ENCODE data around the gene MSANTD1.

Gene MSANTD1

GRCh38 chr4:3206439-3207100 lies 42.4 kb upstream of the MSANTD1 start:
- no peak for DNase-seq (ENCODE audit: insufficient read length, low spot score)
- no peak for TF ChIP-seq POLR2A (IDR thresholded peaks at IDR 0.05; ENCODE audit: low read depth, low read length)
- TF ChIP-seq TAF1 (IDR thresholded peaks at IDR 0.05; ENCODE audit: low read depth, low read length), result no peak
- TF ChIP-seq POU2F2 (IDR thresholded peaks at IDR 0.05; ENCODE audit: low read depth, low read length), result no peak
- TF ChIP-seq PAX5 (IDR thresholded peaks at IDR 0.05; ENCODE audit: insufficient read depth, low read length, severe bottlenecking), result no peak
- TF ChIP-seq POLR2AphosphoS5 (IDR thresholded peaks at IDR 0.05; ENCODE audit: low read depth, low read length), result no peak
- no peak for TF ChIP-seq SPI1 (IDR thresholded peaks at IDR 0.05; ENCODE audit: low read depth, low read length)
- FAIRE-seq, result no peak

DNA sequence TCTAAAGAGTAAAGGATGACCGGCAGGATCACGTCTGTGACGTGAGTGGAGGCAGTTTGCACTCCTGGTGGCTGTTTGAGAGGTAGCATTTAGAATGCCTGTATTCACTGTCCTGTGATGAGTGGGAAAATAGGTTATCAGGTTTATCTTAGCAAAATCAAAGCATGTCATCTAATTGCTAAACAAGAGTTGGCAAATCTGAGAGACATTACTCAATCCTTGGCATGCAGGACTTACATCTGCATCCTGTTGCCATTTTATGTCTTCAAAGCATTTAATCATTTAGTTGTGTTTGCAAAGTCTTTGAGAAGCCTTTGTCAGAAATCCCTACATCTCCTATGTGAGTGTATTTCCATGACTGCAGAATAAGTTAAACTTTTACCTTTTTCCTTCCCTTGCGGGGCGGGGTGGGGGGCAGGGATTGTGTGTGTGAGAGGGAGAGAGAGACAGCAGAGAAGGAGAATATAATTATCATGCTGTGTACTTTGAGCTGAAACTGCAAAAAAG lies 41.4 kb upstream of the MSANTD1 start:
- DNase-seq (ENCODE audit: insufficient read length, low spot score), result no peak
- FAIRE-seq, result peak; percentile 50

GRCh38 chr4:3208826-3209225 lies 40.1 kb upstream of the MSANTD1 start:
- TF ChIP-seq POLR2AphosphoS5 (IDR thresholded peaks at IDR 0.05; ENCODE audit: low read depth, low read length), result no peak
- no peak for TF ChIP-seq POLR2A (IDR thresholded peaks at IDR 0.05; ENCODE audit: low read depth, low read length)
- TF ChIP-seq TAF1 (IDR thresholded peaks at IDR 0.05; ENCODE audit: low read depth, low read length), result no peak
- FAIRE-seq, result no peak
- no peak for DNase-seq (ENCODE audit: insufficient read length, low spot score)

More for the DNA sequence above, 41.4 kb upstream of the MSANTD1 start:
- TF ChIP-seq POLR2AphosphoS5 (IDR thresholded peaks at IDR 0.05; ENCODE audit: low read depth, low read length) (no peak), PAX5 (IDR thresholded peaks at IDR 0.05; ENCODE audit: insufficient read depth, low read length, severe bottlenecking) (no peak), TAF1 (IDR thresholded peaks at IDR 0.05; ENCODE audit: low read depth, low read length) (no peak), SPI1 (IDR thresholded peaks at IDR 0.05; ENCODE audit: low read depth, low read length) (no peak), POLR2A (IDR thresholded peaks at IDR 0.05; ENCODE audit: low read depth, low read length) (no peak), POU2F2 (IDR thresholded peaks at IDR 0.05; ENCODE audit: low read depth, low read length) (no peak)

GRCh38 chr4:3209551-3210325 lies 39.2 kb upstream of the MSANTD1 start:
- TF ChIP-seq SPI1 (IDR thresholded peaks at IDR 0.05; ENCODE audit: low read depth, low read length) (no peak), PAX5 (IDR thresholded peaks at IDR 0.05; ENCODE audit: insufficient read depth, low read length, severe bottlenecking) (no peak), TAF1 (IDR thresholded peaks at IDR 0.05; ENCODE audit: low read depth, low read length) (no peak), POLR2A (IDR thresholded peaks at IDR 0.05; ENCODE audit: low read depth, low read length) (no peak)
- FAIRE-seq (no peak), DNase-seq (ENCODE audit: insufficient read length, low spot score) (no peak)

GRCh38 chr4:3210467-3210866 lies 38.5 kb upstream of the MSANTD1 start:
- DNase-seq (ENCODE audit: insufficient read length, low spot score) (no peak), FAIRE-seq (no peak)
- TF ChIP-seq POU2F2 (IDR thresholded peaks at IDR 0.05; ENCODE audit: low read depth, low read length) (no peak), POLR2AphosphoS5 (IDR thresholded peaks at IDR 0.05; ENCODE audit: low read depth, low read length) (no peak), SPI1 (IDR thresholded peaks at IDR 0.05; ENCODE audit: low read depth, low read length) (no peak), TAF1 (IDR thresholded peaks at IDR 0.05; ENCODE audit: low read depth, low read length) (no peak), POLR2A (IDR thresholded peaks at IDR 0.05; ENCODE audit: low read depth, low read length) (no peak), PAX5 (IDR thresholded peaks at IDR 0.05; ENCODE audit: insufficient read depth, low read length, severe bottlenecking) (no peak)

DNA sequence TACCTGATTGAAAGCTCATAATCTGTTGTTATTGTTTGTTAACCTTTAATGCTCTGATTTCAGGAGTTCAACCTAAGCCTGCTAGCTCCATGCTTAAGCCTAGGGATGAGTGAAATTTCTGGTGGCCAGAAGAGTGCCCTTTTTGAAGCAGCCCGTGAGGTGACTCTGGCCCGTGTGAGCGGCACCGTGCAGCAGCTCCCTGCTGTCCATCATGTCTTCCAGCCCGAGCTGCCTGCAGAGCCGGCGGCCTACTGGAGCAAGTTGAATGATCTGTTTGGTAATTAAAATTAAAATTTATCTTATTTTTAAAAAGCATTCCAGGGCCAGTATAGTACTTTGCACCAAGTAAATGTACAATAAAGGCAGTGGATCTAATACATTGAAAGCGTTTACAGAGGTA lies 37.1 kb upstream of the MSANTD1 start:
- DNase-seq (ENCODE audit: insufficient read length, low spot score) (no peak), FAIRE-seq (no peak)
- TF ChIP-seq POLR2AphosphoS5 (IDR thresholded peaks at IDR 0.05; ENCODE audit: low read depth, low read length) (no peak), PAX5 (IDR thresholded peaks at IDR 0.05; ENCODE audit: insufficient read depth, low read length, severe bottlenecking) (no peak), TAF1 (IDR thresholded peaks at IDR 0.05; ENCODE audit: low read depth, low read length) (no peak), POLR2A (IDR thresholded peaks at IDR 0.05; ENCODE audit: low read depth, low read length) (no peak), SPI1 (IDR thresholded peaks at IDR 0.05; ENCODE audit: low read depth, low read length) (no peak), POU2F2 (IDR thresholded peaks at IDR 0.05; ENCODE audit: low read depth, low read length) (no peak)

DNA sequence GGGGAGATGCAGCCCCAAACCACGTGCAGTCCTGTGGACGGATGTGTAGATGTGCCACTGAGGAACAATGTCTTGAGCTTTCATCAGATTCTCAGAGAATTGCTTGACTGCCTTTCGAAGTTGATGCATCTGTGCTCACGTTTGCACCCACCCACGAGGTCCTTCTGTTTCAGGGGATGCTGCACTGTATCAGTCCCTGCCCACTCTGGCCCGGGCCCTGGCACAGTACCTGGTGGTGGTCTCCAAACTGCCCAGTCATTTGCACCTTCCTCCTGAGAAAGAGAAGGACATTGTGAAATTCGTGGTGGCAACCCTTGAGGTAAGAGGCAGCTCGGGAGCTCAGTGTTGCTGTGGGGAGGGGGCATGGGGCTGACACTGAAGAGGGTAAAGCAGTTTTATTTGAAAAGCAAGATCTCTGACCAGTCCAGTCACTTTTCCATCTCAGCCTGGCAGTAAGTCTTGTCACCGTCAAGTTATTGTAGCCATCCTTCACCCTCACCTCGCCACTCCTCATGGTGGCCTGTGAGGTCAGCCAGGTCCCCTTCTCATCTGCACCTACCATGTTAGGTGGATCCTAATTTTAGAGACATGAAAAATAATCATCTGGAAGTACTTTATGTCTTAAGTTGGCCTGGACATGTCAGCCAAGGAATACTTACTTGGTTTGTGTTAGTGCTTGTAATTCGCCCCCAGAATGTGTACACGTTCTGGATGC lies 36.4 kb upstream of the MSANTD1 start:
- DNase-seq (ENCODE audit: insufficient read length, low spot score) (no peak), FAIRE-seq (no peak)
- TF ChIP-seq SPI1 (IDR thresholded peaks at IDR 0.05; ENCODE audit: low read depth, low read length) (no peak), PAX5 (IDR thresholded peaks at IDR 0.05; ENCODE audit: insufficient read depth, low read length, severe bottlenecking) (no peak), POLR2AphosphoS5 (IDR thresholded peaks at IDR 0.05; ENCODE audit: low read depth, low read length) (no peak), POU2F2 (IDR thresholded peaks at IDR 0.05; ENCODE audit: low read depth, low read length) (no peak), POLR2A (IDR thresholded peaks at IDR 0.05; ENCODE audit: low read depth, low read length) (no peak), TAF1 (IDR thresholded peaks at IDR 0.05; ENCODE audit: low read depth, low read length) (no peak)

GRCh38 chr4:3213106-3213425 lies 35.9 kb upstream of the MSANTD1 start:
- DNase-seq (ENCODE audit: insufficient read length, low spot score) (no peak), FAIRE-seq (no peak)
- TF ChIP-seq POLR2AphosphoS5 (IDR thresholded peaks at IDR 0.05; ENCODE audit: low read depth, low read length), result no peak
- no peak for TF ChIP-seq POU2F2 (IDR thresholded peaks at IDR 0.05; ENCODE audit: low read depth, low read length)
- no peak for TF ChIP-seq PAX5 (IDR thresholded peaks at IDR 0.05; ENCODE audit: insufficient read depth, low read length, severe bottlenecking)
- TF ChIP-seq POLR2A (IDR thresholded peaks at IDR 0.05; ENCODE audit: low read depth, low read length), result no peak
- TF ChIP-seq SPI1 (IDR thresholded peaks at IDR 0.05; ENCODE audit: low read depth, low read length), result no peak
- no peak for TF ChIP-seq TAF1 (IDR thresholded peaks at IDR 0.05; ENCODE audit: low read depth, low read length)

DNA sequence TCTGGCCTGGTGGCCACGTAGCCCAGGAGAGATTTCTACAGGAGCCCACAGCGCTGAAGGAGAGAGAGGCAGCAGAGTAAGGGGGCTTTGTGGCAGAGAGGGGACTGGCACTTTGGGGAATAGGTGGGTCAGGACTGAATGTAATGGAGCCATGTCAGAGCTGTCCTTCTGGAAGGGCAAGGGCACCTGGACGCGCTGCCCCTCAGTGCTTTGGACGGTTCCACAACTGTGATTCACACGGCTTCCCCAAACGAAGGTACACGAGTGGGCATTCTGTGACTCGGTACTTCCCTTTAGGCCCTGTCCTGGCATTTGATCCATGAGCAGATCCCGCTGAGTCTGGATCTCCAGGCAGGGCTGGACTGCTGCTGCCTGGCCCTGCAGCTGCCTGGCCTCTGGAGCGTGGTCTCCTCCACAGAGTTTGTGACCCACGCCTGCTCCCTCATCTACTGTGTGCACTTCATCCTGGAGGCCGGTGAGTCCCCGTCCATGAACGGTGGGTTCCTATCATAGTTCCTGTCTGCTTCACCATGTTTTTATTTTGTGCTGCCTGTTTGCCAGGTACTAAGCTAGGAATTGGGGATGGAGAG lies 35.2 kb upstream of the MSANTD1 start:
- no peak for DNase-seq (ENCODE audit: insufficient read length, low spot score)
- FAIRE-seq, result no peak
- TF ChIP-seq POU2F2 (IDR thresholded peaks at IDR 0.05; ENCODE audit: low read depth, low read length) (no peak), POLR2A (IDR thresholded peaks at IDR 0.05; ENCODE audit: low read depth, low read length) (no peak), SPI1 (IDR thresholded peaks at IDR 0.05; ENCODE audit: low read depth, low read length) (no peak)
